GM12892 (cell line): ENCODE data around the gene ZNF304.

Experiments used
- POLR2A ChIP-seq: IDR thresholded peaks from 2 replicates; pipeline ENCODE4 v1.6.1; 2011; ENCODE audit warnings: low read depth, low read length, control low read depth
- POLR2AphosphoS5 ChIP-seq: IDR thresholded peaks from 2 replicates; pipeline ENCODE4 v1.6.1; 2011; ENCODE audit warnings: low read depth, low read length, control low read depth
- TAF1 ChIP-seq: IDR thresholded peaks from 2 replicates; pipeline ENCODE4 v1.6.1; 2011; ENCODE audit warnings: low read depth, mild to moderate bottlenecking, control low read depth, low read length, borderline replicate concordance

DNA sequence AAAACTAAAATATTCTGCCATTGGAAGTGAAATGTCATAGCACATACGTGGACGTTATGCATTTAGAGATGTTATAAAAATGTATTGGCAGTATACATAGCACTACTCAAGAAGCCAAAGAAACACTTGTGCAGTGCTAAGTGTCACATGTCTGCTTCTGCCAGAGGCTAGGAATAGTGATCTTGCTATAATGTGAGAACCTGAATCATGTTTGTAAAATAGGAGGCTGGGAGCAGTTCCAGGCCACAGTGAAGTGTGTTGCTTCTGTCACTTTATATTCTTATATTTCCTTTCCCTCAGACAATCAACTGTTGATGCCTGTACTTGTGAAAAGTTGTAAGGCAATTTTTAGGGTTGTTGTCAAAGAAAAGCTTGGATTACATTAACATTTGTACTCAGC lies 15.7 kb downstream of the ZNF304 start:
- TF ChIP-seq POLR2A: no peak
- TF ChIP-seq POLR2AphosphoS5: no peak
- TF ChIP-seq TAF1: no peak
